HepG2 (cell line): ENCODE measurements around the gene ZNF524. TPM values are rescaled to one million over a fixed set of nuclear protein-coding genes. Genes with fewer than 3 reads are reported as not detected.

Experiments
- ADNP ChIP-seq: sonication (generic); formaldehyde crosslinking; IDR thresholded peaks from 2 replicates; pipeline ENCODE4 v1.4.0; 2020; ENCODE audit warnings: missing genetic modification reagents
- AGO2 ChIP-seq: fragments of 200-400 bp; formaldehyde crosslinking; optimal IDR thresholded peaks from 2 replicates; pipeline ENCODE3; 2017; ENCODE audit warnings: mild to moderate bottlenecking, low read depth, low read length, moderate library complexity
- GATAD2A ChIP-seq: IDR thresholded peaks from 2 replicates; pipeline ENCODE4 v1.6.1; 2016
- GLI4 ChIP-seq: sonication (generic); formaldehyde crosslinking; IDR thresholded peaks from 2 replicates; pipeline ENCODE4 v1.5.1; 2020; ENCODE audit warnings: missing genetic modification reagents, mild to moderate bottlenecking, moderate library complexity, borderline replicate concordance
- RBM22 ChIP-seq: fragments of 200-400 bp; formaldehyde crosslinking; optimal IDR thresholded peaks from 2 replicates; pipeline ENCODE3; 2017; ENCODE audit warnings: mild to moderate bottlenecking, low read length, moderate library complexity
- RFXAP ChIP-seq: sonication (generic); formaldehyde crosslinking; IDR thresholded peaks from 2 replicates; pipeline ENCODE4 v1.4.0; 2020; ENCODE audit warnings: missing genetic modification reagents, borderline replicate concordance
- SPEN ChIP-seq: sonication (generic); formaldehyde crosslinking; IDR thresholded peaks from 2 replicates; pipeline ENCODE4 v1.5.1; 2020; ENCODE audit warnings: low read depth, mild to moderate bottlenecking, missing genetic modification reagents
- YEATS4 ChIP-seq: sonication (generic); formaldehyde crosslinking; IDR thresholded peaks from 2 replicates; pipeline ENCODE4 v1.4.0; 2020; ENCODE audit warnings: missing genetic modification reagents, borderline replicate concordance
- ZMAT3 ChIP-seq: sonication (generic); formaldehyde crosslinking; conservative IDR thresholded peaks from 2 replicates; pipeline ENCODE4 v1.7.0; 2021; ENCODE audit warnings: missing genetic modification reagents
- ZNF138 ChIP-seq: sonication (generic); formaldehyde crosslinking; IDR thresholded peaks from 2 replicates; pipeline ENCODE4 v1.5.0; 2020; ENCODE audit warnings: mild to moderate bottlenecking, low read depth, missing genetic modification reagents
- ZNF264 ChIP-seq: sonication (generic); formaldehyde crosslinking; IDR thresholded peaks from 2 replicates; pipeline ENCODE4 v1.4.0; 2020; ENCODE audit warnings: missing genetic modification reagents
- ZNF670 ChIP-seq: sonication (generic); formaldehyde crosslinking; IDR thresholded peaks from 2 replicates; pipeline ENCODE4 v1.8.0; 2022; ENCODE audit warnings: mild to moderate bottlenecking, missing genetic modification reagents, borderline replicate concordance
- ZNF737 ChIP-seq: sonication (generic); formaldehyde crosslinking; IDR thresholded peaks from 2 replicates; pipeline ENCODE4 v1.5.0; 2020; ENCODE audit warnings: missing genetic modification reagents, mild to moderate bottlenecking, borderline replicate concordance
- ZNF746 ChIP-seq: sonication (generic); formaldehyde crosslinking; IDR thresholded peaks from 2 replicates; pipeline ENCODE4 v1.8.0; 2022; ENCODE audit warnings: mild to moderate bottlenecking, missing genetic modification reagents
- ZNF768 ChIP-seq: sonication (generic); formaldehyde crosslinking; IDR thresholded peaks from 2 replicates; pipeline ENCODE4 v1.4.0; 2020; ENCODE audit warnings: missing genetic modification reagents
- ZNF788 ChIP-seq: sonication (generic); formaldehyde crosslinking; IDR thresholded peaks from 2 replicates; pipeline ENCODE4 v1.5.0; 2020; ENCODE audit warnings: mild to moderate bottlenecking, missing genetic modification reagents, borderline replicate concordance
- polyA plus RNA-seq, 8 experiments: library from polyadenylated mRNA; depleted of rRNA in 3 of 8; stranded (reverse) in 7 of 8; unstranded in 1 of 8; fragments of >200 nt; fragmentation: Illumina TruSeq in 4 of 8; extraction: Trizol in 4 of 8; gene quantifications; 2 replicates each; pipeline versions ENCODE4 v1.2.1 to v1.2.3, GENCODE V29; 2011 to 2016; ENCODE audit warnings: low read depth in 4 of 8, missing spikeins in 1 of 8, mixed read lengths in 1 of 8; ENCODE audit not compliant: insufficient read depth in 1 of 8
- total RNA-seq, 5 experiments: library from RNA; depleted of rRNA; stranded (reverse); fragments of >200 nt; fragmentation: Illumina TruSeq; extraction: Trizol; gene quantifications; 2 replicates each; pipeline ENCODE4 v1.2.3, GENCODE V29; 2016; ENCODE audit warnings: low read depth in 1 of 5
- TF ChIP-seq, protein P1 (sequence below): sonication (generic); formaldehyde crosslinking; IDR thresholded peaks from 2 replicates; pipeline ENCODE4 v1.5.1; 2020; ENCODE audit warnings: mild to moderate bottlenecking, missing genetic modification reagents, borderline replicate concordance
- TF ChIP-seq, protein P2 (sequence below): IDR thresholded peaks from 2 replicates; pipeline ENCODE4 v1.6.1; 2018; ENCODE audit warnings: missing genetic modification reagents
- TF ChIP-seq, protein P3 (sequence below): IDR thresholded peaks from 2 replicates; pipeline ENCODE4 v1.6.1; 2016; ENCODE audit warnings: missing compliant biosample characterization, missing genetic modification reagents, borderline replicate concordance

Gene ZNF524
- total and polyA plus RNA-seq, 2 of the 13 experiments (the other 11 are each of a cell fraction or from before 2014, with no cell fraction given) = 3.2 to 4.6 TPM

DNA sequence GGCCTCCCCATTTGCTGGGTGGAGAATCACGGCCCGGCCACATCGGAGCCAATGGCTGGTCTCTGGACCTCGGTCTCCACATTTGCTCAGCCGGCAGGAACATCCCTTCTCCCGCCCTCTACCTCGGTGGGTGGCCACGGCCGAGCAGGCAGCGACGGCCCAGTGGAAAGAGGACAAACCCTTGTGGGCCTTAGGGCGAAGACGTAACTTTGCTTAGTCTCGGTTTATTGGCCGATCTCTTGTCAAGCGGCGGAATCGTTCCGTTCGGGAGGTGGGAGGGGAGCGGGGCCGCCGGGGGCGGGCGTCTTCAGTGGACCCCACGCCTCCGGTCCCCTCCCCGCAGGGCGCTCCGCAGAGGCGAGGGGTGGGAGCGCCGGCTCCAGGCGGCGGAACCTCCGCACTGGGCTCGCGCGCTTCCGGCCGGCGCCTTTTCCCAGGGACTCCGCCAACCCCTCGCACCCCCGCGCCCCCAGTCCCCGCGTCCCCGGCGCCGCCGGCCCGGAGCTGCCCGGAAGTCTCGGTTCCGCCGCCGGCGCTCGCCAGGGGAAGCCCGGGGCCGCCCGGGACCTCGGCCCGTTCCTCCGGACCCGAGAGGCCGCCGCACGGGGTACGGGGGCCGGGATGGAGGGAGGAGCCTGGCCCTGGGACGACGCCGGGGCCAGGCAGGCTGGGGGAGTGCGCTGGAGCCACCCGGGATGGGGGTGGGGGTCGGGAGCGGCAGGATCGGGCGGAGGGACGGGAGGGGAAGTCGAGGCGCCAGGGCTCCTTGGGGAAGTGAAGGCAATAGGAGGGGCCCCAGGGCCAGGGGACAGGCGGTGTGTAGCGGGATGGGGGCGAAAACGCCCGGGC is 40.7 kb downstream of the ZNF524 start, which contains the start of gene ZNF580 (continued):
- TF ChIP-seq, protein P1, sequence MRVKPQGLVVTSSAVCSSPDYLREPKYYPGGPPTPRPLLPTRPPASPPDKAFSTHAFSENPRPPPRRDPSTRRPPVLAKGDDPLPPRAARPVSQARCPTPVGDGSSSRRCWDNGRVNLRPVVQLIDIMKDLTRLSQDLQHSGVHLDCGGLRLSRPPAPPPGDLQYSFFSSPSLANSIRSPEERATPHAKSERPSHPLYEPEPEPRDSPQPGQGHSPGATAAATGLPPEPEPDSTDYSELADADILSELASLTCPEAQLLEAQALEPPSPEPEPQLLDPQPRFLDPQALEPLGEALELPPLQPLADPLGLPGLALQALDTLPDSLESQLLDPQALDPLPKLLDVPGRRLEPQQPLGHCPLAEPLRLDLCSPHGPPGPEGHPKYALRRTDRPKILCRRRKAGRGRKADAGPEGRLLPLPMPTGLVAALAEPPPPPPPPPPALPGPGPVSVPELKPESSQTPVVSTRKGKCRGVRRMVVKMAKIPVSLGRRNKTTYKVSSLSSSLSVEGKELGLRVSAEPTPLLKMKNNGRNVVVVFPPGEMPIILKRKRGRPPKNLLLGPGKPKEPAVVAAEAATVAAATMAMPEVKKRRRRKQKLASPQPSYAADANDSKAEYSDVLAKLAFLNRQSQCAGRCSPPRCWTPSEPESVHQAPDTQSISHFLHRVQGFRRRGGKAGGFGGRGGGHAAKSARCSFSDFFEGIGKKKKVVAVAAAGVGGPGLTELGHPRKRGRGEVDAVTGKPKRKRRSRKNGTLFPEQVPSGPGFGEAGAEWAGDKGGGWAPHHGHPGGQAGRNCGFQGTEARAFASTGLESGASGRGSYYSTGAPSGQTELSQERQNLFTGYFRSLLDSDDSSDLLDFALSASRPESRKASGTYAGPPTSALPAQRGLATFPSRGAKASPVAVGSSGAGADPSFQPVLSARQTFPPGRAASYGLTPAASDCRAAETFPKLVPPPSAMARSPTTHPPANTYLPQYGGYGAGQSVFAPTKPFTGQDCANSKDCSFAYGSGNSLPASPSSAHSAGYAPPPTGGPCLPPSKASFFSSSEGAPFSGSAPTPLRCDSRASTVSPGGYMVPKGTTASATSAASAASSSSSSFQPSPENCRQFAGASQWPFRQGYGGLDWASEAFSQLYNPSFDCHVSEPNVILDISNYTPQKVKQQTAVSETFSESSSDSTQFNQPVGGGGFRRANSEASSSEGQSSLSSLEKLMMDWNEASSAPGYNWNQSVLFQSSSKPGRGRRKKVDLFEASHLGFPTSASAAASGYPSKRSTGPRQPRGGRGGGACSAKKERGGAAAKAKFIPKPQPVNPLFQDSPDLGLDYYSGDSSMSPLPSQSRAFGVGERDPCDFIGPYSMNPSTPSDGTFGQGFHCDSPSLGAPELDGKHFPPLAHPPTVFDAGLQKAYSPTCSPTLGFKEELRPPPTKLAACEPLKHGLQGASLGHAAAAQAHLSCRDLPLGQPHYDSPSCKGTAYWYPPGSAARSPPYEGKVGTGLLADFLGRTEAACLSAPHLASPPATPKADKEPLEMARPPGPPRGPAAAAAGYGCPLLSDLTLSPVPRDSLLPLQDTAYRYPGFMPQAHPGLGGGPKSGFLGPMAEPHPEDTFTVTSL (CRISPR knock-in tag) = peak; percentile 41; the same call in 1 of the 2 replicates
- 0 out of 2 replicates have a peak, but pooled peaks have one; percentile 11 for TF ChIP-seq GATAD2A (CRISPR knock-in tag)
- no peak for TF ChIP-seq RFXAP (CRISPR knock-in tag)
- TF ChIP-seq RBM22 = peak; percentile 14
- no peak; the same call in 1 of the 2 replicates for TF ChIP-seq ZNF264 (CRISPR knock-in tag)
- TF ChIP-seq, protein P2, sequence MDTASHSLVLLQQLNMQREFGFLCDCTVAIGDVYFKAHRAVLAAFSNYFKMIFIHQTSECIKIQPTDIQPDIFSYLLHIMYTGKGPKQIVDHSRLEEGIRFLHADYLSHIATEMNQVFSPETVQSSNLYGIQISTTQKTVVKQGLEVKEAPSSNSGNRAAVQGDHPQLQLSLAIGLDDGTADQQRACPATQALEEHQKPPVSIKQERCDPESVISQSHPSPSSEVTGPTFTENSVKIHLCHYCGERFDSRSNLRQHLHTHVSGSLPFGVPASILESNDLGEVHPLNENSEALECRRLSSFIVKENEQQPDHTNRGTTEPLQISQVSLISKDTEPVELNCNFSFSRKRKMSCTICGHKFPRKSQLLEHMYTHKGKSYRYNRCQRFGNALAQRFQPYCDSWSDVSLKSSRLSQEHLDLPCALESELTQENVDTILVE = peak; percentile 85; the same call in 1 of the 2 replicates
- TF ChIP-seq ZMAT3 (CRISPR knock-in tag) = 0 out of 2 replicates have a peak, but pooled peaks have one; percentile 62
- TF ChIP-seq YEATS4 = peak; percentile 47; the same call in 1 of the 2 replicates
- peak; percentile 91 for TF ChIP-seq AGO2
- TF ChIP-seq ZNF768 = peak; percentile 32; the same call in 1 of the 2 replicates
- TF ChIP-seq, protein P3, sequence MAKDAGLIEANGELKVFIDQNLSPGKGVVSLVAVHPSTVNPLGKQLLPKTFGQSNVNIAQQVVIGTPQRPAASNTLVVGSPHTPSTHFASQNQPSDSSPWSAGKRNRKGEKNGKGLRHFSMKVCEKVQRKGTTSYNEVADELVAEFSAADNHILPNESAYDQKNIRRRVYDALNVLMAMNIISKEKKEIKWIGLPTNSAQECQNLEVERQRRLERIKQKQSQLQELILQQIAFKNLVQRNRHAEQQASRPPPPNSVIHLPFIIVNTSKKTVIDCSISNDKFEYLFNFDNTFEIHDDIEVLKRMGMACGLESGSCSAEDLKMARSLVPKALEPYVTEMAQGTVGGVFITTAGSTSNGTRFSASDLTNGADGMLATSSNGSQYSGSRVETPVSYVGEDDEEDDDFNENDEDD (CRISPR knock-in tag) = no peak; the same call in none of the 2 replicates
- peak; percentile 45; the same call in 1 of the 2 replicates for TF ChIP-seq ZNF746 (CRISPR knock-in tag)
- peak; percentile 86 for TF ChIP-seq SPEN (CRISPR knock-in tag)
- no peak for TF ChIP-seq ZNF138
- no peak for TF ChIP-seq ADNP (CRISPR knock-in tag)
- TF ChIP-seq ZNF788 (CRISPR knock-in tag) = peak; percentile 49; the same call in 1 of the 2 replicates
- no peak for TF ChIP-seq GLI4 (CRISPR knock-in tag)
- peak; percentile 49; the same call in 1 of the 2 replicates for TF ChIP-seq ZNF737 (CRISPR knock-in tag)
- TF ChIP-seq ZNF670 (CRISPR knock-in tag) = peak; percentile 66; the same call in 1 of the 2 replicates
